Right atrium auricular region (tissue), 2 donors: ENCODE data around the gene RASSF8. TPM values are rescaled to one million over a fixed set of nuclear protein-coding genes. Genes with fewer than 3 reads are reported as not detected.

Experiments used
- DNase-seq: peaks from one replicate; pipeline ENCODE4 v3.0.0-alpha.2; 2019; ENCODE audit warnings: low spot score
- H3K27ac ChIP-seq, 2 donors: fragments of 200-600 bp; sonication (generic); 1 replicate in 1 of 2; 2 replicates in 1 of 2; pipeline ENCODE4 v1.5.1; 2016 to 2019
- H3K27me3 ChIP-seq, 2 donors: fragments of 200-600 bp; sonication (generic); one replicate each; pipeline versions ENCODE4 v1.5.1 to v1.6.0; 2017 to 2019
- H3K36me3 ChIP-seq: fragments of 200-600 bp; sonication (generic); one replicate; pipeline ENCODE4 v1.5.1; 2016
- H3K4me1 ChIP-seq, 2 donors: fragments of 200-600 bp; sonication (generic); one replicate each; pipeline versions ENCODE4 v1.5.1 to v1.6.0; 2017 to 2019
- H3K4me3 ChIP-seq, 2 donors: fragments of 200-600 bp; sonication (generic); 1 replicate in 1 of 2; 2 replicates in 1 of 2; pipeline ENCODE4 v1.5.1; 2017 to 2019; ENCODE audit warnings: mild to moderate bottlenecking in 1 of 2, moderate library complexity in 1 of 2
- H3K9me3 ChIP-seq, 2 donors: fragments of 200-600 bp; sonication (generic); one replicate each; pipeline ENCODE4 v1.5.1; 2019
- total RNA-seq, 2 donors: library from RNA; depleted of rRNA; stranded (reverse); fragments of >200 nt; gene quantifications; one replicate each; pipeline ENCODE4 v1.1.0, GENCODE V29; 2016
- TF ChIP-seq, protein P1 (sequence below), 2 donors: fragments of 200-600 bp; sonication (generic); IDR thresholded peaks; one replicate each; pipeline ENCODE4 v1.5.1; 2019; ENCODE audit warnings: antibody characterized with exemption in 2 of 2

RASSF8 gene
- total RNA-seq, 2 donors from 2014 or later, result 44.4 to 67.4 TPM

GRCh38 chr12:25986180-25986579 lies 27.7 kb downstream of the RASSF8 start:
- H3K27ac ChIP-seq, result peak overlapping the region; percentile 30 to 36
- H3K4me1 ChIP-seq, result peaks cover 0 to 62% of the 10 kb centered on the region in 2 donors
- TF ChIP-seq, protein P1, sequence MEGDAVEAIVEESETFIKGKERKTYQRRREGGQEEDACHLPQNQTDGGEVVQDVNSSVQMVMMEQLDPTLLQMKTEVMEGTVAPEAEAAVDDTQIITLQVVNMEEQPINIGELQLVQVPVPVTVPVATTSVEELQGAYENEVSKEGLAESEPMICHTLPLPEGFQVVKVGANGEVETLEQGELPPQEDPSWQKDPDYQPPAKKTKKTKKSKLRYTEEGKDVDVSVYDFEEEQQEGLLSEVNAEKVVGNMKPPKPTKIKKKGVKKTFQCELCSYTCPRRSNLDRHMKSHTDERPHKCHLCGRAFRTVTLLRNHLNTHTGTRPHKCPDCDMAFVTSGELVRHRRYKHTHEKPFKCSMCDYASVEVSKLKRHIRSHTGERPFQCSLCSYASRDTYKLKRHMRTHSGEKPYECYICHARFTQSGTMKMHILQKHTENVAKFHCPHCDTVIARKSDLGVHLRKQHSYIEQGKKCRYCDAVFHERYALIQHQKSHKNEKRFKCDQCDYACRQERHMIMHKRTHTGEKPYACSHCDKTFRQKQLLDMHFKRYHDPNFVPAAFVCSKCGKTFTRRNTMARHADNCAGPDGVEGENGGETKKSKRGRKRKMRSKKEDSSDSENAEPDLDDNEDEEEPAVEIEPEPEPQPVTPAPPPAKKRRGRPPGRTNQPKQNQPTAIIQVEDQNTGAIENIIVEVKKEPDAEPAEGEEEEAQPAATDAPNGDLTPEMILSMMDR (IDR thresholded peaks at IDR 0.05), result no peak
- DNase-seq, result no peak
- H3K4me3 ChIP-seq, result no peak overlapping the region
- H3K27me3 ChIP-seq, result no peaks in the 10 kb centered on the region
- no peaks in the 10 kb centered on the region for H3K9me3 ChIP-seq
- no peaks in the 10 kb centered on the region for H3K36me3 ChIP-seq

DNA sequence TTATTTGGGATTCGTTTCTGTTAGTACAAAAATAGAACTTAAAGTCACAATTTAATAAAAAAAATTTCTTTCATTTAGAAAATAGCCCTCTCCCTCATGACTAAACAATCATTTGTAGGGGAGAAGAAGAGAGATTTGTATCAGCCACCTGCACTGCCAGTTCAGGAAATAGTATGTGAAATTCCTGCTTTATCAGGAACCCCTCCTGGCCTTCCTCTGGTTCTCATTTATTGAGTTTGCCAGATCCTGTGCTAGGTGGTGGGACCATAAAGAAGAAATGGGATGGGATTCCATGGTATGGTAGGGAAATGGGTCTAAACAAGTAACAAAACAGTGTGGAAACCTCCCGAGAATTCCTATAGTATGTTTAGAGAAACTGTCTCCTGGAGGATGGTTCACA lies 30.0 kb downstream of the RASSF8 start:
- peaks cover 0 to 60% of the 10 kb centered on the region in 2 donors for H3K4me1 ChIP-seq
- no peak overlapping the region for H3K4me3 ChIP-seq
- H3K36me3 ChIP-seq, result no peaks in the 10 kb centered on the region
- TF ChIP-seq, protein P1 (IDR thresholded peaks at IDR 0.05), result no peak
- H3K9me3 ChIP-seq, result no peaks in the 10 kb centered on the region
- no peaks in the 10 kb centered on the region for H3K27me3 ChIP-seq
- no peak for DNase-seq
- H3K27ac ChIP-seq, result no peak overlapping the region

- Histone ChIP-seq H3K9me3 (no peaks in the 10 kb centered on the region), H3K27ac (no peak overlapping the region), H3K27me3 (no peaks in the 10 kb centered on the region), H3K4me3 (no peak overlapping the region), H3K4me1 (peaks cover 0 to 66% of the 10 kb centered on the region in 2 donors), H3K36me3 (no peaks in the 10 kb centered on the region)
- TF ChIP-seq, protein P1 (IDR thresholded peaks at IDR 0.05), result no peak
- no peak for DNase-seq
Measured at GRCh38 chr12:25990495-25990894, 32.0 kb downstream of the RASSF8 start.

GRCh38 chr12:25992026-25992782 lies 33.7 kb downstream of the RASSF8 start:
- Histone ChIP-seq H3K36me3 (no peaks in the 10 kb centered on the region), H3K27ac (peak overlapping the region in 1 of 2 donors; percentile 57)

GRCh38 chr12:25993901-25994651 lies 35.6 kb downstream of the RASSF8 start:
- peaks cover 0 to 43% of the 10 kb centered on the region in 2 donors for H3K4me1 ChIP-seq
- H3K4me3 ChIP-seq, result no peak overlapping the region
- no peaks in the 10 kb centered on the region for H3K9me3 ChIP-seq
- H3K27ac ChIP-seq, result peak overlapping the region; percentile 22 to 57
- no peaks in the 10 kb centered on the region for H3K27me3 ChIP-seq
- TF ChIP-seq, protein P1 (IDR thresholded peaks at IDR 0.05), result no peak
- no peaks in the 10 kb centered on the region for H3K36me3 ChIP-seq
- no peak for DNase-seq

More at GRCh38 chr12:25992026-25992782, 33.7 kb downstream of the RASSF8 start:
- TF ChIP-seq, protein P1 (IDR thresholded peaks at IDR 0.05), result no peak
- Histone ChIP-seq H3K4me1 (peaks cover 0 to 50% of the 10 kb centered on the region in 2 donors), H3K4me3 (no peak overlapping the region), H3K27me3 (no peaks in the 10 kb centered on the region), H3K9me3 (no peaks in the 10 kb centered on the region)
- no peak for DNase-seq
